ENCODE measurements around the gene PDCD1LG2. TPM values are rescaled to one million over a fixed set of nuclear protein-coding genes. Genes with fewer than 3 reads are reported as not detected.
"Not testable (repeated sequence)": the region's sequence is repeated elsewhere in the genome, so short reads cannot be mapped to it uniquely, and the experiment has no call there.

Gene PDCD1LG2
- total RNA-seq, 1 donor from 2014 or later = 1.7 TPM

GRCh38 chr9:5566054-5566618 lies 55.8 kb downstream of the PDCD1LG2 start:
- no peak for DNase-seq (ENCODE audit: low spot score)

DNA sequence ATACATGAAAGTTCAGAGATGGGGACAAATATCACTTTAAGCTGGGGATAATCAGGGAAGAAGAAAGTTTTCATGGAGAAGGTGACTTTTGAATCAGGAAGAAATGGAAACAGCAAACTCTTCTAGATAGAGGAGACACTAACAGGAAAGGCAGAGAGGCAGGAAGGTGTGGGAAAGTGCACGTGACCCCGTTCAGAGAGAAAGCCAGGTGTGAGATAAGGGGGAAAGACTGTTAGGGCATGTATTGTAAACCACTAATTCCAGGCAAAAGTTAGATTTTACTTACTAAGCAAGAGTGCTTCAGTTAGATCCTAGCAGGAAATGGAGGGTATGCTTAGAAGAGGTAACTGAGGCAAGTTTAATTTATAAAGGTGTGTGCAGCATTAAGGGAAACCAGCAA lies 58.5 kb downstream of the PDCD1LG2 start:
- no peak for DNase-seq (ENCODE audit: low spot score)

GRCh38 chr9:5569409-5569808 lies 59.1 kb downstream of the PDCD1LG2 start:
- no peak for DNase-seq (ENCODE audit: low spot score)

DNA sequence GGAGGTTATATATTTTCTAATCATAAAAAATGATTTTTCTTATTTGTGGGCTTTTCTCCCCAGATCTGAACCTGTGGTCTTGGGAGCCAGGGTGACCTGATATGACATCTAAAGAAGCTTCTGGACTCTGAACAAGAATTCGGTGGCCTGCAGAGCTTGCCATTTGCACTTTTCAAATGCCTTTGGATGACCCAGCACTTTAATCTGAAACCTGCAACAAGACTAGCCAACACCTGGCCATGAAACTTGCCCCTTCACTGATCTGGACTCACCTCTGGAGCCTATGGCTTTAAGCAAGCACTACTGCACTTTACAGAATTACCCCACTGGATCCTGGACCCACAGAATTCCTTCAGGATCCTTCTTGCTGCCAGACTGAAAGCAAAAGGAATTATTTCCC lies 59.6 kb downstream of the PDCD1LG2 start:
- DNase-seq (ENCODE audit: low spot score) = no peak

GRCh38 chr9:5571629-5572232 lies 61.4 kb downstream of the PDCD1LG2 start:
- no peak for DNase-seq (ENCODE audit: low spot score)

DNA sequence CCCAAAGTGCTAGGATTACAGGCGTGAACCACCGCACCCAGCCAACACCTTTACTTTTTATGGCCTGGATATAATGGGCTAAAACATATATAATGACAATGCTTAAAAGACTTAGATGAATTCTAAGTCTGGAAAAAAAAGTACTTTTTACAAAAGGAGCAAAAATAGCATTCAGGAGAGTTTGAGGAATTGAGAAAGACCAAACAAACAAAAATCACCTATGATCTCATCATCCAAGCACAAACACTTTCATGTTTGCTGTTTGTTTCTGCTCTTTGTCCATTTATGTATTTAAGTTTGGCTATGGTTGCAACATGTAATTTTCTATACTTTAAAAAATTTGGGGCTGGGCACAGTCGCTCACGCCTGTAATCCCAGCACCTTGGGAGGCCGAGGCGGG lies 63.8 kb downstream of the PDCD1LG2 start:
- DNase-seq (ENCODE audit: low spot score) = no peak

GRCh38 chr9:5575000-5575399 lies 64.7 kb downstream of the PDCD1LG2 start:
- no peak for DNase-seq (ENCODE audit: low spot score)

- no peak for DNase-seq (ENCODE audit: low spot score)
These were observed 66.9 kb downstream of the PDCD1LG2 start for GRCh38 chr9:5577225-5577624.

DNA sequence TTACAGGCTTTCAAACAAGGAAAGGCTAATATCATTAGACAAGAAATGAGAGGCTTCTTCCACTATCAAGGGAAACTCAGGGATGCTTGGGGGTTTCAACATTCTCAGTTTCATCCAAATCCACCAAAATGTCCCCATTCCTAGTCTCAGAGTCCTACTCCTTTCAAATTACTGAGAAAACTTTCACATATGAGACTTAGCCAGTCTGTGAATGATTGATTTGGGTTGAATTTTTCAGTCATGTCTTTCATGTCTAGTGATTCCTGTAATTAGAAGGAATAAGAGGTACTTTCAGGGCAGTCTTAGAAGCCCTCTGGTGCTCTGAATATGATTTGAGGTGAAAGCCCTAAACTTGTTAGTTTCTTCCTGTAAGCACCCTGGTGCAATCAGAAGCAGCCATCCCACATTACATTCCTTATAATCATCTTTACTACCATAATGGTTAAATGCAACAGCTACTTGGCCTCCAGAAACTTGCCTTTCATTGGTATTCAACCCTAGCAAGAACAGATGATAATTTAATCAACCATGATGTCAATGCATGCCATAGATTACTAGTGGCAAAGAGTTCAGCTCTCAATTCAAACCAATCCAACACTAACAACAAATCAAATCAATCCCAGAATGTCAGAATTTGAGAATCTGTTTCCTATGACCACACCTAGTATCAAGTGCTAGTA lies 67.8 kb downstream of the PDCD1LG2 start:
- no peak for DNase-seq (ENCODE audit: low spot score)

DNA sequence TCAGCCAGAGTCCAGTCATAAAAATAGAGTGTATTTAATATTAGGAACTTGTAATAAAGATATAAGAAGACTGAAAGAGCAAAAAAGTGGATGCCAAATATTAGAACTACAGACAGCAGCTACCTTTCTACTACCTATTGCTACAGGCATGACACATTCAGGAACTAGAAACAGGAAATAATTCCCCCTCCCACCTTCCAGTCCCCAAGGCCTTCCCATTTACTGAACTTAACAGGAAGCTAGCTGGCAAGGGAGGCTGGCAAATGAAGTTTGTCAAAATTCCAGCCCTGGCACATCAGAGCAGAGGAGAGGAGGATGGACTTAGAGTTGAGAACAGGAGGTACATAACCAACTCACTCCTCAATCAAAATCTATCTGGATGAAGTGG lies 68.4 kb downstream of the PDCD1LG2 start:
- DNase-seq (ENCODE audit: low spot score) = no peak

DNA sequence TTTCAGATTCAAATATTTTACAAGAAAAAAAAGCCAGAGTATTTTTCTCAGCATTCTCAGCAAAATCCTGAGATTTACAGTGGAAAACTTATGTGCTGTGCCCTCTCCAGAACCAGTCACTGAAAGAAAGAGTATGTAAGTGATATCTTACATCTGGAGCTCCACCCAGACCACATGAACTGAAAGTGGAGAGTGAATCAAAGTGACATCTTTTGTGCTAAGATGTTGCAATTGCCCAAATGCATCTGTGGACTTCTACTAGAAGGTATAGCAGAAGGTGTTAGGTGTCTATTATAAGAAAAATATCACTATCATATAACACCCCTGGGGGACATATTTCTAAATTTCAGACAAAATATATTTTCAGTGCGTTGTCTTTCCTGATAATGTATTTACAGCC lies 69.5 kb downstream of the PDCD1LG2 start:
- no peak for DNase-seq (ENCODE audit: low spot score)

GRCh38 chr9:5580650-5581049 lies 70.3 kb downstream of the PDCD1LG2 start:
- no peak for DNase-seq (ENCODE audit: low spot score)

DNA sequence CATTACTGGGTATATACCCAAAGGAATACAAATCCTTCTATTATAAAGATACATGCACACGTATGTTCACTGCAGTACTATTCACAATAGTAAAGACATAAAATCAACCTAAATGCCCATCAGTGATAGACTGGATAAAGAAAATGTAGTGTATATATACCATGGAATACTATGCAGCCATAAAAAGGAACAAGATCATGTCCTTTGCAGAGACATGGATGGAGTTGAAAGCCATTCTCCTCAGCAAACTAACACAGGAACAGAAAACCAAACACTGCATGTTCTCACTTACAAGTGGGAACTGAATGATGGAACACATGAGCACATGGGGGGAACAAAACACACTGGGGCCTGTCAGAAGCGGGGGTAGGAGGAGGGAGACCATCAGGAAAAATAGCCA lies 71.4 kb downstream of the PDCD1LG2 start:
- not testable (repeated sequence) for DNase-seq (ENCODE audit: low spot score)

GRCh38 chr9:5582835-5583195 lies 72.5 kb downstream of the PDCD1LG2 start:
- DNase-seq (ENCODE audit: low spot score) = no peak

DNA sequence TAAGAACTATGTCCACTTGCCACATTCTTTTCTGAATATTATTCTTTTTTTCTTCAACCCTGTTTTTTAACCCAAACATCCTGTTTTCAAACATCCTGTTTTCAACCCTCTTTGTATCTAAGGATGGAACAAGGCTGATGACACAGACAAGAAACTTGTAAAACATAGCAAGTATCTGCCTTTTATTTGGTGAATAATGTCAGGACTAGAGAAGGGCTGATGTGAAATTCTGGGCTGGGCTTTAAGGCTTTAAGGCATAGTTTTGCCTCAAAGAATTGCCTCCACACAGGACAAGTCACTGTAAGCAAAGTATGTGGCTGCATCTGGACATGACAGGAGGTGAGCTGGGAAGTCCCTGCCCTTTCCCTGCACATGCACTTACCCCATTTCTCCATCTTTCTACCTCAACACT lies 76.1 kb downstream of the PDCD1LG2 start:
- no peak for DNase-seq (ENCODE audit: low spot score)

DNA sequence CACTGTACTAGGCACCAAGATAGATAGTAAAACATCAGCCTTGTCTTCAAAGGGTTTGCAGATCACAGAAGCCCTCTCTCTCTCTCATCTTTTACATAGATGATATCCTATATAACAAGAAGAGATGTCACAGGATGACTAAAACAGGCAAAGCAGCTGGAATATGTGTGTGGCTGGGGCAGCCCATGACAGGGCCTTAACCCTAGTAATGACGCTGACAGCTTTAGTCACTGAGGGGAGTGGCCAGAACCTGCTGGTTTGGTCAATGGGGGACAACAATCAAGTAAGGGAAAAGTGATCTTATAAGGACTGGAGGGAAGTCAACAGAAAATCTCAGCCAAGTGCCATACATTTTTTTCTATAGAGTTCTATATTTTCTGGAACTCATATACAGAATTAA lies 76.7 kb downstream of the PDCD1LG2 start:
- DNase-seq (ENCODE audit: low spot score) = no peak

DNA sequence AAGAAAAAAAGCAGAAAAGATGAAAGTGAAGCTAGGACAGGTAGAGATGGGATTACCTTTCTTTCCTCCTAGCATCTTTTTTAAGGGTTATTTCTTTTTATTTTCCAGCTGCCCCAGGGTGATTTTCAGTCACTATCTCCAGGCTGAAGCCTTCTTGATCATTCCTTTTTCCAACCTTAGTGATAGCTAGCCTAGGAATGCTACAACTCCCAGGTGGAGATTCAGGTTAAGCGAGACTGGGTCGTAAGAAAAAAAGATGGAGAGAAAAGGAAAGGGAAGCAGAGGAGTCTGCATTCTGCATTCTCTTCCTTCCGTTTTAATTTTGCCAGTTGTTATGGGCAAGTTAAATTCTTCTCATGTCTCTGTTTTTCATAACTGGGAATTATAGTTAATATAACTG lies 81.9 kb downstream of the PDCD1LG2 start:
- DNase-seq (ENCODE audit: low spot score) = no peak

GRCh38 chr9:5592904-5593303 lies 82.6 kb downstream of the PDCD1LG2 start:
- DNase-seq (ENCODE audit: low spot score) = no peak

- no peak for DNase-seq (ENCODE audit: low spot score)
These were observed 83.6 kb downstream of the PDCD1LG2 start for GRCh38 chr9:5593904-5594303.

DNA sequence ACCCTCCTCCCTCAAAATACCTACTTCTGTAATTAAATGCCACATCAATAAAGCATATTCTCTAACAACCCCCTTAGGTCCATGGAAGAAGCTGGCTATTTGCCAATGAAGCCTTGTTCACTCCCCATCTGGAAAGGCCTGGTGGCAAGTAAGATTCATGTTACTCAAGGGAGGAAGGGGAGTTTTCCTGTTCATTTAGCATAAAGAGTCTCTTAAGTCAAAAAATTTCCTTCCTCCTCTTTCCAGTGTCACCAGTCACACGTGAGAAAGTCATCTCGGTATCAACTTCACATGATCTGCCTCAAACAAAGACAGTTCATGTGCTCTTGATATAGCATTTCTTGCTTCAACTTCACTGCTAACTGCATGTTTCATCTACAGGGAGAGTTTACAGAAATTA lies 85.8 kb downstream of the PDCD1LG2 start:
- DNase-seq (ENCODE audit: low spot score) = no peak

DNA sequence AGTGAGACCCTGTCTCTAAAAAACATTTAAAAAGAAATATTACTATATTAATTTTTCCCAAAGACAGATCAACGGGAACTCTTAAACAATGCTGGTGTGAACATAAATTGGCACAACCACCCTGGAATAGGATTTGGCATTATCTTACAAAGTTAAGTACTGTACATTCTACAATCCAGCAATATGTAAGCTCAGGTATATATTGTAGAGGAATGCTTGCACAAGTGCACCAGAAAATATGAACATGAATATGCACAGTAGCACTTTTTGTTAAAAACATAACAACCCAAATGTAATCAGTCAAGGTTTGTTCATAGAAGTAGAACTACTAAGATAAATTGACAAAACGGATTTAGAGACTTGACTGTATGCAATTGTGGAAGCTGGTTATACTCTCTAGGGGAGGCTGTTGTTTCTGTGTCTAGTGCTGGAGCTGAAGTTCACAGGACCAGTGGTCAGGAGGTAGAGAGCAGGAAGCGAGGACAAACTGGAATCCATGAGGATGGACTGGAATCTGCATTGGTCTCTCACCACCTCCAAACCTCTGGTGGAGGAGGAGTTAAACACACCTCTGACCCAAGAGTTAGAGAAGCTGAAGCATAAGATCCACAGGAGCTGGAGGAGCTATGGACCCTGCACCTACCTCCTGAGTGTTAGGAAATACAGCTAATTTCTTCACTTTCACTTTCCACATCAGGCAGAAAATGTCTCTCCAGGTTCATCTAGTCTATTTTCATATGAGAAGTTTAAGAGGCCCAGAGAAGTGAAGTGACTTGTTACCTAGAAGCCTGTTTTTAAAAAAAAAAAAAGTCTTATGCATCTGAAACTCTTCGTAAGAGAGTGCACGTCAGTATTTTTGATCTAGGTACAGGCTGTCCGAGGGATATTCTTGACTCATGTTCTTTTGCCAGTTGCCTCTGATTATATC lies 98.2 kb downstream of the PDCD1LG2 start:
- DNase-seq (ENCODE audit: low spot score) = no peak

DNA sequence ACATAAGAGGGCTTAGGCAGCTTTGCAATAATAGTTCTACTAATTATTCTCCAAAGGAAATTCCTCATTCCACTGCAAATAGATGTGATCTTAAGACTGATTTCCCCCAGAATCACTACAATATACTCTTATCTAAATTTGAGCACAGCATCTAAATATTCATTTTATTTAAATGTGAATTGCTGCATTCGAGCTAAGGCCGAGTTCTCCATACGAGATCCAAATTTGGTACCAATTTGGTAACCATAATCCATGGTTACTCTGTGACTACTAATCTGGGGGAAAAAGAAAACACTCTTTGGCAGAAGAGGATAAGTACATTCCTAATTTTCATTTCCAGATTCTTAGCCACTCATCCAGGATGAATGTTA lies 98.9 kb downstream of the PDCD1LG2 start:
- no peak for DNase-seq (ENCODE audit: low spot score)

GRCh38 chr9:5610491-5610890 lies 100.2 kb downstream of the PDCD1LG2 start:
- no peak for DNase-seq (ENCODE audit: low spot score)

All from ureter (tissue), 1 donor.